LNCaP clone FGC (cell line): ENCODE measurements around the gene CDK14.

ENCODE experiments used
- DNase-seq: peaks from one replicate; pipeline ENCODE4 v3.0.0-alpha.2; 2011; ENCODE audit warnings: low read depth
- H3K4me3 ChIP-seq: 2 replicates; pipeline ENCODE4 v1.5.1; 2011; ENCODE audit warnings: mild to moderate bottlenecking, low read depth, low read length, control low read depth
- CTCF ChIP-seq: IDR thresholded peaks from 2 replicates; pipeline ENCODE4 v1.5.1; 2012; ENCODE audit warnings: mild to moderate bottlenecking; ENCODE audit not compliant: control insufficient read depth, insufficient read depth; ENCODE audit errors: extremely low read depth

CDK14 gene

GRCh38 chr7:90886416-90886815, 290.3 kb downstream of the CDK14 start:
- H3K4me3 ChIP-seq = no peak overlapping the region
- TF ChIP-seq CTCF = no peak
- DNase-seq = no peak

- no peak for DNase-seq
- H3K4me3 ChIP-seq = no peak overlapping the region
Measured at GRCh38 chr7:90889210-90889609, 293.1 kb downstream of the CDK14 start.

DNA sequence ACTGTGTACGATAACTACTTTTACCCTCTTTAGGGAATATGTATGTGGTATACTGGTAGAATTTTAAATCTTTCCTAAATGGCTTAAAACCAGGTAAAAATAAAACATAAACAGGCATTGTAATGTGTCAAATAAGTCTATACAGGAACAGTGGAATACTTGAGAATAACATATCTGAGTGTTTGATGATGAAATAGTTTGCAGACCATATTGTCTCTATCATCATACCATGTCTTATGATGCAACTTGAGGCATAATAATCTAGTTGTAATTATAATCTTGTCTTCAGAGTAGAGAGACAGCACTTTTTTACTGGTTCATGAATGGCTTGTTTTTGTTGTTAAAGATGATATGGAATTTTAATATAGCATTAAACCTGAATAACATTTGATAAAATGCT, 293.5 kb downstream of the CDK14 start:
- DNase-seq = no peak
- TF ChIP-seq CTCF = no peak
- H3K4me3 ChIP-seq = no peak overlapping the region

More at GRCh38 chr7:90889210-90889609, 293.1 kb downstream of the CDK14 start:
- no peak for TF ChIP-seq CTCF

DNA sequence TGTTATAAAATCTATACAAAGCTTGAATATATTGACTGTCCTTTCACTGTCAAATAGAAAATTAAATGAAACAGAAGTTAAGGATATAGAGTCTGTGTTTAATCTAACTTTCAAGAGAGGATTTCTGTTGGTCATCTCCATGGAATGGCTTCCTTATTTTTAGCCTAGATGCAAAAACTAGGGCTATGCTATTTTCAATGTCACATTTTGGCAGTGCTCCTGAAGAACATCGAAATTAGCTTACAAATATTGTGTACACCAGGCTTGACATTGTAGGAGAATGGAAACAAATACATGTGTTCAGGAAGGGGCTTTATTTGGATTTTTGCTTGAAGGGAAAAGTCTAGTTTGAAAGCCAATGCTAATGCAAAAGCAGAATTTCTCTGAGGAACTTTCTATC, 295.4 kb downstream of the CDK14 start:
- no peak for TF ChIP-seq CTCF
- H3K4me3 ChIP-seq = no peak overlapping the region

DNA sequence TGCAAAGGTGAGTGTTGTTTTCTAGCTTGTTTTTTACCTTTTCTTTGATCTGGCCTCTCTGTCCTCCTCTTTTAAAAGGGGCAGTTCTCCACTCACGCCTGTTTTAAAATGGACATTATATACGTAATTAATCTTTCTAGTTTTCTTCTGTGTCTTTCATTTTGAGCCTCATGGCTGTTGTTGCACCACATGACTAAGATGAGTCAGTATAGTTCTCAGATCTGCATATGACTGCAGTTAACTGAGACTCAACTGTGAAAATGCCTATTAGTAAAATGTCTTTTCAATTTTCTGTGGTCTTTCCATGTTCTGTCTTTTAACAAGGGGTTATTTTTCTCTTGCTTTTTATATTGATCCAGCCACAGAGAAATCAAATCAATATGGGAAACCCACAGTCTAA, 296.1 kb downstream of the CDK14 start:
- no peak overlapping the region for H3K4me3 ChIP-seq
- no peak for TF ChIP-seq CTCF
- no peak for DNase-seq

More for the DNA sequence above, 295.4 kb downstream of the CDK14 start:
- no peak for DNase-seq

- DNase-seq = no peak
- no peak overlapping the region for H3K4me3 ChIP-seq
- no peak for TF ChIP-seq CTCF
Measured at GRCh38 chr7:90894122-90894521, 298.0 kb downstream of the CDK14 start.

GRCh38 chr7:90896458-90896857, 300.3 kb downstream of the CDK14 start:
- no peak for DNase-seq

More at GRCh38 chr7:90896458-90896857, 300.3 kb downstream of the CDK14 start:
- H3K4me3 ChIP-seq = no peak overlapping the region
- no peak for TF ChIP-seq CTCF
